Esophagus muscularis mucosa (tissue), 4 donors: ENCODE measurements around the gene ATP10D. TPM values are rescaled to one million over a fixed set of nuclear protein-coding genes. Genes with fewer than 3 reads are reported as not detected.

Experiments
- DNase-seq: peaks from one replicate; pipeline ENCODE4 v3.0.0-alpha.2; 2017; ENCODE audit errors: extremely low spot score
- H3K27ac ChIP-seq, 4 donors: fragments of 200-600 bp; sonication (generic); replicated peaks in 1 of 4; 1 replicate in 3 of 4; 2 replicates in 1 of 4; pipeline ENCODE4 v1.5.1; 2016 to 2019; ENCODE audit warnings: mild to moderate bottlenecking in 1 of 4
- H3K27me3 ChIP-seq, 4 donors: fragments of 200-600 bp; sonication (generic); one replicate each; pipeline versions ENCODE4 v1.5.1 to v1.6.0; 2016 to 2019
- H3K36me3 ChIP-seq, 4 donors: fragments of 200-600 bp; sonication (generic); one replicate each; pipeline ENCODE4 v1.5.1; 2016 to 2019
- H3K4me1 ChIP-seq, 4 donors: fragments of 200-600 bp; sonication (generic); one replicate each; pipeline ENCODE4 v1.5.1; 2016 to 2019
- H3K4me3 ChIP-seq, 4 donors: fragments of 200-600 bp; sonication (generic); 1 replicate in 2 of 4; 2 replicates in 2 of 4; pipeline ENCODE4 v1.5.1; 2016 to 2019; ENCODE audit warnings: mild to moderate bottlenecking in 4 of 4, moderate library complexity in 1 of 4
- H3K9me3 ChIP-seq, 4 donors: fragments of 200-600 bp; sonication (generic); 1 replicate in 3 of 4; 2 replicates in 1 of 4; pipeline ENCODE4 v1.5.1; 2016 to 2019
- EP300 ChIP-seq: sonication (generic); formaldehyde crosslinking; IDR thresholded peaks from one replicate; pipeline ENCODE4 v1.6.1; 2017; ENCODE audit warnings: antibody characterized with exemption
- POLR2A ChIP-seq: fragments of 450-650 bp; IDR thresholded peaks from one replicate; pipeline ENCODE4 v1.6.1; 2017; ENCODE audit warnings: antibody characterized with exemption, moderate library complexity, mild to moderate bottlenecking, low read depth
- POLR2AphosphoS5 ChIP-seq, 2 donors: sonication (generic); formaldehyde crosslinking; IDR thresholded peaks; one replicate each; pipeline ENCODE4 v1.6.1; 2017; ENCODE audit warnings: antibody characterized with exemption in 2 of 2
- WGBS: methylation state at CpG from one replicate; pipeline ENCODE4 v1.1.5; 2018; 5-methylcytosine and 5-hydroxymethylcytosine counted together
- intact Hi-C: fragments of 100-400 bp; cut with DNase I; formaldehyde crosslinking; loops from one replicate; pipeline ENCODE4 v1.15.1; 2023
- total RNA-seq, 4 donors: library from RNA; depleted of rRNA; stranded (reverse); fragments of >200 nt; gene quantifications; one replicate each; pipeline versions ENCODE4 v1.1.0 to v1.2.1, GENCODE V29; 2016
- TF ChIP-seq, protein P1 (sequence below), 3 experiments: fragments of 200-600 bp in 2 of 3; fragments of 450-650 bp in 1 of 3; sonication (generic) in 2 of 3; IDR thresholded peaks; one replicate each; pipeline ENCODE4 v1.5.1; 2017 to 2019; ENCODE audit warnings: antibody characterized with exemption in 3 of 3, mild to moderate bottlenecking in 2 of 3, moderate library complexity in 1 of 3

ATP10D gene
- total RNA-seq, 4 donors from 2014 or later = 16.8 to 24.4 (median 19.8) TPM

DNA sequence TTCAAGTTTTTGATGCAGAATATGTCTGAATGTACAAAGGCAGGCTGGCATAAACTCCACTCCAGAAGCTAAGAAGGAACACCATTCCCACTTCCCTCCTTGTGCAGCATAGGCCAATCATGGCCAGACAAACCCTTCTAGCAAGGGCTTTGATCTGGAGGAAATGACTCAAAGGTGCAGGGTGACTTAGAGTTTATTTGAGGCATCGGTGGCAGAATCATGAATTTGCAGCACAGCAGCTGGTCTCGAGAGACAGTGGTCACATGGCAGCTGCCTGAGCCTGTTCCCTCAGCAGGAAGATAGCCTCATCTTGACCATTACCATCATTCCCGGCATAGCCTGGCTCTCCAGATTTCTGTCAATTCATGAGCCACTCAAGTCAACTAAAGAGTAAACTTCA lies 154.5 kb downstream of the ATP10D start:
- Histone ChIP-seq H3K27me3 (no peaks in the 10 kb centered on the region), H3K27ac (no peak overlapping the region), H3K4me1 (no peaks in the 10 kb centered on the region), H3K36me3 (no peaks in the 10 kb centered on the region), H3K9me3 (no peaks in the 10 kb centered on the region), H3K4me3 (no peak overlapping the region)
- TF ChIP-seq POLR2A (no peak), EP300 (no peak), POLR2AphosphoS5 (IDR thresholded peaks at IDR 0.05) (no peak)
- TF ChIP-seq, protein P1, sequence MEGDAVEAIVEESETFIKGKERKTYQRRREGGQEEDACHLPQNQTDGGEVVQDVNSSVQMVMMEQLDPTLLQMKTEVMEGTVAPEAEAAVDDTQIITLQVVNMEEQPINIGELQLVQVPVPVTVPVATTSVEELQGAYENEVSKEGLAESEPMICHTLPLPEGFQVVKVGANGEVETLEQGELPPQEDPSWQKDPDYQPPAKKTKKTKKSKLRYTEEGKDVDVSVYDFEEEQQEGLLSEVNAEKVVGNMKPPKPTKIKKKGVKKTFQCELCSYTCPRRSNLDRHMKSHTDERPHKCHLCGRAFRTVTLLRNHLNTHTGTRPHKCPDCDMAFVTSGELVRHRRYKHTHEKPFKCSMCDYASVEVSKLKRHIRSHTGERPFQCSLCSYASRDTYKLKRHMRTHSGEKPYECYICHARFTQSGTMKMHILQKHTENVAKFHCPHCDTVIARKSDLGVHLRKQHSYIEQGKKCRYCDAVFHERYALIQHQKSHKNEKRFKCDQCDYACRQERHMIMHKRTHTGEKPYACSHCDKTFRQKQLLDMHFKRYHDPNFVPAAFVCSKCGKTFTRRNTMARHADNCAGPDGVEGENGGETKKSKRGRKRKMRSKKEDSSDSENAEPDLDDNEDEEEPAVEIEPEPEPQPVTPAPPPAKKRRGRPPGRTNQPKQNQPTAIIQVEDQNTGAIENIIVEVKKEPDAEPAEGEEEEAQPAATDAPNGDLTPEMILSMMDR (IDR thresholded peaks at IDR 0.05) = no peak
- intact Hi-C loops = no loop called here
- 43% methylated on average over 3 of the region's 3 CpGs for WGBS
- DNase-seq = no peak

DNA sequence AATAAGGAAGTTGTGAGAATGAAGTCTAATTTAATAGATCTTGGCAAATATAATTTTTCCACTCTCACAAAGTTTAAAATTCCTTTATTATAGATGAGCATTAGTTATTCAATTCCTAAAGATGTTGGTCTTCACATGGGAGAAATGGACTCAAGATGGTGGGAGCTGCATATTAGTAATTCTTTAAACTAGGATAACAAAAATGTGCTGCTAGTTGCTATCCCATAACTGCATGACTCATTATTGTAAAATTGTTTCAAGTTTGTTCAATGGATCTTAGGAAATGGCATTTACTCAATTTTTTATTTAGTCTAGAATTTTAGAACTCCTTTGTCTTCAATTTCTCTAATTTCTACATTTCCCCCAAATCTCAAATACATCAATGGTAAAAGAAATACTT lies 155.8 kb downstream of the ATP10D start:
- no peak for DNase-seq
- intact Hi-C loops = no loop called here
- Histone ChIP-seq H3K36me3 (no peaks in the 10 kb centered on the region), H3K4me1 (no peaks in the 10 kb centered on the region), H3K4me3 (no peak overlapping the region), H3K9me3 (no peaks in the 10 kb centered on the region), H3K27ac (no peak overlapping the region), H3K27me3 (no peaks in the 10 kb centered on the region)
- TF ChIP-seq, protein P1 (IDR thresholded peaks at IDR 0.05) = no peak
- TF ChIP-seq POLR2A = no peak
- TF ChIP-seq POLR2AphosphoS5 (IDR thresholded peaks at IDR 0.05) = no peak
- TF ChIP-seq EP300 = no peak

DNA sequence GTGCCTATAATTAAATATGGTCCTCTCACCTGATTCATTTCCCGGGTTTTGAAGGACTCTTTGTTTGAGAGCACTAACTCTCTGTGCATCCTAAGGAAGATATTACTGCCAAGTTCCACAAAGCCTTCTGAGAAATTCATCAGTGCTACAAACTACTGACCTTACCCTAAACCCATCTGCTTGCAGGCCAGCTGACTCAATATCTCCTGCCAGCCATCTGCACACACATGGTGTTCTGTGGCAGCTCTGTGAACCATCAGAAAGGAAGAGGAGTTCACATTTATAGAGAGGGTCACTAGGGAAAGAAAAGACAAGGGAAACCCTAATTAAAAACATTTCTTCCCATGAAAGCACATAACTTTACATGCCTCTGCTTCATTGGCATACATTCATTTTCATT lies 156.7 kb downstream of the ATP10D start:
- H3K36me3 ChIP-seq = no peaks in the 10 kb centered on the region
- 64% methylated on average over 1 of the region's 1 CpG for WGBS
- no peak overlapping the region for H3K27ac ChIP-seq
- TF ChIP-seq POLR2A (no peak), POLR2AphosphoS5 (IDR thresholded peaks at IDR 0.05) (no peak), EP300 (no peak)
- TF ChIP-seq, protein P1 (IDR thresholded peaks at IDR 0.05) = no peak
- no peak for DNase-seq
- no peaks in the 10 kb centered on the region for H3K27me3 ChIP-seq
- intact Hi-C loops = no loop called here
- no peaks in the 10 kb centered on the region for H3K4me1 ChIP-seq
- H3K9me3 ChIP-seq = no peaks in the 10 kb centered on the region
- H3K4me3 ChIP-seq = no peak overlapping the region

DNA sequence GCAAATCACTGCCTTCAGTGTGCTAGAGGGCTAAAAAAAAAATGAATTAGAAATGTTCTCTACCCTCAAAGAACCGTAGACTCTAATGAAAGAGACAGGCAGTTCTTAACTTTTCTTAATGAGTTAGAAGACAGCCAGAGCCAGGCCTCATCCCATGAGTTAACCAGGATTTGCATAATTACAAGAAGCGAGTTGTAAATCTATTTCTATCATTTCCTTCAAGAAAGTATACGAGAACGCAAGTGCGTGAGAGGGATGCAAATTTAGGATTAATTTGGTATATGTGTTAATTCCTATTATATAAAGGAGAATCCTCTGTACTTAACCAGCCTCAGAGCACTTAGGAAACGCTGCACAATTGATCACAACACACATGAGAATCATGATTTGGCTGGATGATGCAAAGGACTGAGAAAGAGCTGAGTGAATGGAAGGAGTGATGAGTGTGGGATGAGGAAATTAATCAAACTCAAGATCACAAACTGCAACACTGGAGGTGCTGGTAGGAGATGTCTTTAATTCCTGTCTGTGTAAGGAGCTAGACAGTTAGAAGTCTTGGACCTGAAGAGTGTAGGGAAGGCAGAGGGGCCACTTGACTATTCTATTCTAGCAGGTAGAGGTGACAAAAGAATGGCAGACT lies 157.2 kb downstream of the ATP10D start:
- no peaks in the 10 kb centered on the region for H3K36me3 ChIP-seq
- no peaks in the 10 kb centered on the region for H3K27me3 ChIP-seq
- H3K4me1 ChIP-seq = no peaks in the 10 kb centered on the region
- H3K4me3 ChIP-seq = no peak overlapping the region
- no peaks in the 10 kb centered on the region for H3K9me3 ChIP-seq
- 93% methylated on average over 6 of the region's 6 CpGs for WGBS
- H3K27ac ChIP-seq = no peak overlapping the region
- DNase-seq = no peak
- intact Hi-C loops = no loop called here
- no peak for TF ChIP-seq POLR2AphosphoS5 (IDR thresholded peaks at IDR 0.05)
- no peak for TF ChIP-seq EP300
- TF ChIP-seq, protein P1 (IDR thresholded peaks at IDR 0.05) = no peak
- TF ChIP-seq POLR2A = no peak

Other genes with a start within 250 kb of the ATP10D start
- gene COMMD8, start 21.6 kb upstream of the ATP10D start, total RNA-seq = 10 to 100 TPM; 10.3 to 19.9 (median 14.1) TPM